Measurements from ENCODE around the gene TRAPPC2B.
"Not testable (repeated sequence)": the region's sequence is repeated elsewhere in the genome, so short reads cannot be mapped to it uniquely, and the experiment has no call there.

TRAPPC2B gene

GRCh38 chr19:57374647-57375046 is 11.3 kb downstream of the TRAPPC2B start:
- DNase-seq (ENCODE audit: low read depth): not testable (repeated sequence)

- DNase-seq (ENCODE audit: low read depth): no peak
These were observed 12.8 kb downstream of the TRAPPC2B start for GRCh38 chr19:57376151-57376550.

- DNase-seq (ENCODE audit: low read depth): peak; percentile 13
These were observed 14.3 kb downstream of the TRAPPC2B start for GRCh38 chr19:57377498-57378146.

- DNase-seq (ENCODE audit: low read depth): no peak
These were observed 17.6 kb downstream of the TRAPPC2B start for GRCh38 chr19:57380923-57381322.

- DNase-seq (ENCODE audit: low read depth): no peak
These were observed 19.6 kb downstream of the TRAPPC2B start for GRCh38 chr19:57382806-57383488.

GRCh38 chr19:57389194-57389729 is 25.9 kb downstream of the TRAPPC2B start:
- no peak for DNase-seq (ENCODE audit: low read depth)

GRCh38 chr19:57389730-57390598 is 26.6 kb downstream of the TRAPPC2B start, which contains the start of gene ZNF548:
TSS of gene ZNF548 (plus strand) at chr19:57389854. CDS start at chr19:57390100, 246 bp downstream.
- peak; percentile 99 for DNase-seq (ENCODE audit: low read depth)

- DNase-seq (ENCODE audit: low read depth): no peak
These were observed 32.4 kb downstream of the TRAPPC2B start for GRCh38 chr19:57395710-57396109.

GRCh38 chr19:57398868-57399267 is 35.5 kb downstream of the TRAPPC2B start:
- DNase-seq (ENCODE audit: low read depth): no peak

- no peak for DNase-seq (ENCODE audit: low read depth)
These were observed 40.6 kb downstream of the TRAPPC2B start for GRCh38 chr19:57403737-57404563.

GRCh38 chr19:57406516-57407123 is 43.3 kb downstream of the TRAPPC2B start:
- DNase-seq (ENCODE audit: low read depth): peak; percentile 53

- peak; percentile 93 for DNase-seq (ENCODE audit: low read depth)
These were observed 47.7 kb downstream of the TRAPPC2B start, which contains the start of gene ZNF17 for GRCh38 chr19:57410877-57411671. TSS of gene ZNF17 (plus strand) at chr19:57411161. CDS start at chr19:57413616, 2,455 bp downstream.

All from amniotic epithelial cell (primary cell).